Measurements from ENCODE around the gene RASL11A. TPM values are rescaled to one million over a fixed set of nuclear protein-coding genes. Genes with fewer than 3 reads are reported as not detected.

RASL11A gene
- total and polyA plus RNA-seq, 2 of the 8 experiments (the other 6 are each of a cell fraction or from before 2014, with no cell fraction given) = 2.9 to 6.8 TPM

DNA sequence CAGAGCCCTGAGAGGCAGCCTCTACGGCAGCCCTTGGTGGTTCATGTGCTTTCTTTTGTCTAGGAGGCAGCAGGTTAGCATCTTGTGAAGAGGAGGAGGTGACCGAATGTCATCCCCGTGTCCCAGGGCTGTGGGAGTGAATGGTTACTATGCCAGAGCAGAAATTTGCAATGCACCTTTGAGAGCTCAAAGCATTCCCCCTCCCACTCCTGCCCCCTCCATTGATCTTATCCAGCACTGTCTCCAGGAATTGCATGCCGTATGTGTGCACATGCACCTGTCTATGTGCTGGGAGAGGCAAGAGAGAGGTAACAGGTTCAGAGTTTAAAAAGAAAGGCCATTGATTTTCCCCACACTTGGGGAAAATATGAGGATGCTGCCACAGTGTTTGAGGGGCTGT lies 10.2 kb downstream of the RASL11A start:
- ChIA-PET POLR2A (ENCODE audit: partially characterized antibody) (interaction anchor here (1.0 to 1.7 kb wide), 3 partner anchors 9 to 24 kb away, joined by 3 to 10 read pairs (median 3); no protein-coding TSS in a partner anchor), CTCF (ENCODE audit: partially characterized antibody) (interaction anchor here (0.9 to 2.9 kb wide), 10 partner anchors 9 to 296 kb away, joined by 3 to 12 read pairs (median 5); no protein-coding TSS in a partner anchor)
- no peak overlapping the region for H3K4me2 ChIP-seq (ENCODE audit: insufficient read depth in 1 of 2, low read depth in 2 of 2, low read length in 2 of 2)
- TF ChIP-seq ZNF274 (IDR thresholded peaks at IDR 0.05; ENCODE audit: borderline replicate concordance, extremely low read depth, low read length) (no peak), GABPA (IDR thresholded peaks at IDR 0.05; ENCODE audit: borderline replicate concordance, insufficient read depth, low read length) (no peak), SIN3A (conservative IDR thresholded peaks at IDR 0.05 in 1 of 2, IDR thresholded peaks at IDR 0.05 in 1 of 2; ENCODE audit: low read depth in 1 of 2, low read length in 2 of 2) (no peak), HDAC2 (IDR thresholded peaks at IDR 0.05; ENCODE audit: borderline replicate concordance in 1 of 2, low read depth in 2 of 2, low read length in 2 of 2) (no peak), BACH1 (IDR thresholded peaks at IDR 0.05; ENCODE audit: low read length) (no peak), RAD21 (IDR thresholded peaks at IDR 0.05 in 1 of 2, conservative IDR thresholded peaks at IDR 0.05 in 1 of 2; ENCODE audit: low read depth in 2 of 2, low read length in 2 of 2) (no peak), EGR1 (IDR thresholded peaks at IDR 0.05; ENCODE audit: borderline replicate concordance, low read depth, low read length) (no peak), EP300 (IDR thresholded peaks at IDR 0.05; ENCODE audit: borderline replicate concordance in 1 of 2, low read depth in 2 of 2, low read length in 2 of 2) (no peak), KDM5A (IDR thresholded peaks at IDR 0.05; ENCODE audit: low read length) (no peak)
- no peak overlapping the region; the same call in 1 of the 2 replicates for H4K8ac ChIP-seq (ENCODE audit: extremely low read depth, insufficient read depth, low read length)
- H2BK15ac ChIP-seq (ENCODE audit: low read length) = no peak overlapping the region
- no peaks in the 10 kb centered on the region for H3K4me1 ChIP-seq (replicated peaks in 1 of 4; ENCODE audit: control insufficient read depth in 3 of 4, insufficient read depth in 4 of 4, low read length in 3 of 4)
- WGBS, 2 experiments (ENCODE audit: extremely low coverage in 1 of 2, insufficient coverage in 1 of 2, insufficient read length in 1 of 2, insufficient replicate concordance in 2 of 2, low coverage in 1 of 2, low lambda C conversion rate in 2 of 2, missing lambda C conversion rate in 1 of 2) = 86% methylated on average over 4 of the region's 4 CpGs; no CpG with 5 or more reads in 1 of the 2 experiments
- H3K23ac ChIP-seq (ENCODE audit: insufficient read length) = no peak overlapping the region
- H3K27me3 ChIP-seq (replicated peaks in 1 of 4; ENCODE audit: control insufficient read depth in 3 of 4, extremely low read depth in 1 of 4, insufficient read depth in 3 of 4, low read length in 3 of 4) = no peaks in the 10 kb centered on the region
- no peak overlapping the region for H4K91ac ChIP-seq (replicated peaks; ENCODE audit: insufficient read length, low read length)
- H3K18ac ChIP-seq (ENCODE audit: extremely low read depth, low read length) = no peak overlapping the region
- H3K56ac ChIP-seq (replicated peaks; ENCODE audit: insufficient read length, low read depth, low read length) = no peak overlapping the region
- no peak overlapping the region for H3K14ac ChIP-seq (ENCODE audit: insufficient read length)
- no peak overlapping the region for H2AFZ ChIP-seq (ENCODE audit: low read length)
- no peak overlapping the region for H2BK120ac ChIP-seq (replicated peaks; ENCODE audit: low read depth, low read length)
- H2AK5ac ChIP-seq (ENCODE audit: low read depth, low read length) = no peak overlapping the region
- H3K9me3 ChIP-seq (ENCODE audit: insufficient read depth in 2 of 2, low read depth in 1 of 2, low read length in 1 of 2) = no peaks in the 10 kb centered on the region
- H2BK20ac ChIP-seq (ENCODE audit: low read length) = no peak overlapping the region
- no peak overlapping the region for H3K27ac ChIP-seq (ENCODE audit: low read depth, low read length)
- H3K9ac ChIP-seq (replicated peaks in 1 of 4; ENCODE audit: extremely low read depth in 1 of 4, low read depth in 3 of 4, low read length in 3 of 4) = no peak overlapping the region
- H3K36me3 ChIP-seq (ENCODE audit: control insufficient read depth in 2 of 4, insufficient read depth in 4 of 4, low read length in 3 of 4) = no peaks in the 10 kb centered on the region
- no peak for DNase-seq (ENCODE audit: low read depth in 1 of 2, low spot score in 2 of 2)
- H4K20me1 ChIP-seq (replicated peaks in 1 of 2; ENCODE audit: control insufficient read depth in 1 of 2, insufficient read depth in 2 of 2, low read length in 2 of 2) = no peaks in the 10 kb centered on the region
- no peak overlapping the region for H3K4ac ChIP-seq (replicated peaks; ENCODE audit: insufficient read length, low read depth, low read length)
- no peaks in the 10 kb centered on the region for H3K79me2 ChIP-seq (ENCODE audit: control insufficient read depth in 1 of 2, insufficient read depth in 2 of 2, low read length in 2 of 2)
- H3K79me1 ChIP-seq (ENCODE audit: low read depth, low read length) = no peaks in the 10 kb centered on the region
- H4K5ac ChIP-seq (ENCODE audit: insufficient read length, low read depth, low read length) = no peak overlapping the region
- H2BK12ac ChIP-seq (ENCODE audit: low read depth, low read length) = no peak overlapping the region
- H2BK5ac ChIP-seq (ENCODE audit: low read depth, low read length) = no peak overlapping the region
- no peaks in the 10 kb centered on the region for H3K23me2 ChIP-seq (ENCODE audit: low read depth, low read length)
- no peak overlapping the region for H3K4me3 ChIP-seq (ENCODE audit: extremely low read depth in 1 of 4, insufficient read depth in 2 of 4, low read depth in 3 of 4, low read length in 4 of 4)
- no peak for FAIRE-seq

Measured in H1 (cell line).